HL-60 (cell line): ENCODE measurements around the gene SLC52A1.
"Not testable (repeated sequence)": the region's sequence is repeated elsewhere in the genome, so short reads cannot be mapped to it uniquely, and the experiment has no call there.

Experiments
- DNase-seq, 2 experiments: peaks; one replicate each; pipeline ENCODE4 v3.0.0-alpha.2; 2010 to 2020; ENCODE audit warnings: low read depth in 1 of 2, low spot score in 1 of 2
- H3K27ac ChIP-seq: fragments of 250-450 bp; sonication (Bioruptor Pico); replicated peaks from 2 replicates; pipeline ENCODE4 v1.5.1; 2020; ENCODE audit warnings: mild to moderate bottlenecking, moderate library complexity
- H3K27me3 ChIP-seq: fragments of 250-450 bp; sonication (Bioruptor Pico); 2 replicates; pipeline ENCODE4 v1.5.1; 2021; ENCODE audit warnings: mild to moderate bottlenecking, moderate library complexity; ENCODE audit not compliant: insufficient read depth, poor library complexity, severe bottlenecking
- H3K4me3 ChIP-seq: replicated peaks from 2 replicates; pipeline ENCODE4 v1.5.1; 2011; ENCODE audit warnings: mild to moderate bottlenecking, control low read depth, low read length; ENCODE audit not compliant: insufficient read depth
- CTCF ChIP-seq: IDR thresholded peaks from one replicate; pipeline ENCODE4 v1.5.1; 2011; ENCODE audit warnings: low read length, control low read depth, inconsistent platforms; ENCODE audit not compliant: insufficient read depth
- GABPA ChIP-seq: IDR thresholded peaks from 2 replicates; pipeline ENCODE4 v1.6.1; 2012; ENCODE audit warnings: low read depth
- POLR2AphosphoS5 ChIP-seq: IDR thresholded peaks from 2 replicates; pipeline ENCODE4 v1.6.1; 2012; ENCODE audit warnings: low read depth
- REST ChIP-seq: IDR thresholded peaks from 2 replicates; pipeline ENCODE4 v1.6.1; 2012; ENCODE audit warnings: low read depth; ENCODE audit not compliant: insufficient replicate concordance
- SPI1 ChIP-seq: IDR thresholded peaks from 2 replicates; pipeline ENCODE4 v1.6.1; 2012; ENCODE audit warnings: low read depth, mild to moderate bottlenecking, borderline replicate concordance

Gene SLC52A1

GRCh38 chr17:5077781-5078105, 42.5 kb upstream of the SLC52A1 start:
- DNase-seq = no peak
- H3K27ac ChIP-seq = no peak overlapping the region
- H3K4me3 ChIP-seq = no peak overlapping the region
- H3K27me3 ChIP-seq = no peaks in the 10 kb centered on the region
- no peak for TF ChIP-seq REST
- TF ChIP-seq CTCF = no peak
- no peak for TF ChIP-seq POLR2AphosphoS5
- no peak for TF ChIP-seq SPI1
- no peak for TF ChIP-seq GABPA

GRCh38 chr17:5077275-5077674, 42.0 kb upstream of the SLC52A1 start:
- H3K27me3 ChIP-seq, H3K27ac ChIP-seq, H3K4me3 ChIP-seq, DNase-seq: not testable (repeated sequence)

GRCh38 chr17:5075472-5075871, 40.2 kb upstream of the SLC52A1 start:
- H3K4me3 ChIP-seq, H3K27me3 ChIP-seq, H3K27ac ChIP-seq, DNase-seq: not testable (repeated sequence)

- Histone ChIP-seq H3K27ac (no peak overlapping the region), H3K4me3 (no peak overlapping the region), H3K27me3 (no peaks in the 10 kb centered on the region)
- TF ChIP-seq SPI1 (no peak), CTCF (no peak), POLR2AphosphoS5 (no peak), REST (no peak), GABPA (no peak)
- DNase-seq = no peak
Measured at GRCh38 chr17:5069724-5070123, 34.5 kb upstream of the SLC52A1 start.

GRCh38 chr17:5068236-5068635, 33.0 kb upstream of the SLC52A1 start:
- H3K27me3 ChIP-seq = no peaks in the 10 kb centered on the region
- H3K4me3 ChIP-seq = no peak overlapping the region
- no peak overlapping the region for H3K27ac ChIP-seq
- DNase-seq = no peak
- no peak for TF ChIP-seq REST
- TF ChIP-seq SPI1 = no peak
- no peak for TF ChIP-seq POLR2AphosphoS5
- TF ChIP-seq CTCF = no peak
